ENCODE measurements around the gene STT3A.

DNA sequence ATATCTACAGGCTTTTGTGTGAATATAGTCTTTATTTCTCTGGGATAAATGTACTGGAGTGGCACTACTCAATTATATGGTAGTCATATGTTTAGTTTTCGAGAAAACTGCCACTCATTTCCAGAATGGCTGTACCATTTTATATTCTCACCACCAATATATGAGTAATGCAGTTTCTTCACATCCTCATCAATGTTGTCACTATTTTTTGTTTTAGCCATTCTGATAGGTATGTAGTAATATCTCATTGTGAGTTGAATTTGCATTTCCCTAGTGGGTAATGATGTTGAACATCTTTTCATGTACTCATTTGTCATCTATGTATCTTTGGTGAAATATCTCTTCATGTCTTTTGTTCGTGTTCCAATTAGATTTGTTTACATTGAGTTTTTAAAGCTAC, 70.0 kb downstream of the STT3A start:
- no peak for TF ChIP-seq POLR2AphosphoS5 (IDR thresholded peaks at IDR 0.05)
- TF ChIP-seq, protein P1, sequence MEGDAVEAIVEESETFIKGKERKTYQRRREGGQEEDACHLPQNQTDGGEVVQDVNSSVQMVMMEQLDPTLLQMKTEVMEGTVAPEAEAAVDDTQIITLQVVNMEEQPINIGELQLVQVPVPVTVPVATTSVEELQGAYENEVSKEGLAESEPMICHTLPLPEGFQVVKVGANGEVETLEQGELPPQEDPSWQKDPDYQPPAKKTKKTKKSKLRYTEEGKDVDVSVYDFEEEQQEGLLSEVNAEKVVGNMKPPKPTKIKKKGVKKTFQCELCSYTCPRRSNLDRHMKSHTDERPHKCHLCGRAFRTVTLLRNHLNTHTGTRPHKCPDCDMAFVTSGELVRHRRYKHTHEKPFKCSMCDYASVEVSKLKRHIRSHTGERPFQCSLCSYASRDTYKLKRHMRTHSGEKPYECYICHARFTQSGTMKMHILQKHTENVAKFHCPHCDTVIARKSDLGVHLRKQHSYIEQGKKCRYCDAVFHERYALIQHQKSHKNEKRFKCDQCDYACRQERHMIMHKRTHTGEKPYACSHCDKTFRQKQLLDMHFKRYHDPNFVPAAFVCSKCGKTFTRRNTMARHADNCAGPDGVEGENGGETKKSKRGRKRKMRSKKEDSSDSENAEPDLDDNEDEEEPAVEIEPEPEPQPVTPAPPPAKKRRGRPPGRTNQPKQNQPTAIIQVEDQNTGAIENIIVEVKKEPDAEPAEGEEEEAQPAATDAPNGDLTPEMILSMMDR (IDR thresholded peaks at IDR 0.05; ENCODE audit: poor library complexity, severe bottlenecking): no peak
- TF ChIP-seq, protein P2, sequence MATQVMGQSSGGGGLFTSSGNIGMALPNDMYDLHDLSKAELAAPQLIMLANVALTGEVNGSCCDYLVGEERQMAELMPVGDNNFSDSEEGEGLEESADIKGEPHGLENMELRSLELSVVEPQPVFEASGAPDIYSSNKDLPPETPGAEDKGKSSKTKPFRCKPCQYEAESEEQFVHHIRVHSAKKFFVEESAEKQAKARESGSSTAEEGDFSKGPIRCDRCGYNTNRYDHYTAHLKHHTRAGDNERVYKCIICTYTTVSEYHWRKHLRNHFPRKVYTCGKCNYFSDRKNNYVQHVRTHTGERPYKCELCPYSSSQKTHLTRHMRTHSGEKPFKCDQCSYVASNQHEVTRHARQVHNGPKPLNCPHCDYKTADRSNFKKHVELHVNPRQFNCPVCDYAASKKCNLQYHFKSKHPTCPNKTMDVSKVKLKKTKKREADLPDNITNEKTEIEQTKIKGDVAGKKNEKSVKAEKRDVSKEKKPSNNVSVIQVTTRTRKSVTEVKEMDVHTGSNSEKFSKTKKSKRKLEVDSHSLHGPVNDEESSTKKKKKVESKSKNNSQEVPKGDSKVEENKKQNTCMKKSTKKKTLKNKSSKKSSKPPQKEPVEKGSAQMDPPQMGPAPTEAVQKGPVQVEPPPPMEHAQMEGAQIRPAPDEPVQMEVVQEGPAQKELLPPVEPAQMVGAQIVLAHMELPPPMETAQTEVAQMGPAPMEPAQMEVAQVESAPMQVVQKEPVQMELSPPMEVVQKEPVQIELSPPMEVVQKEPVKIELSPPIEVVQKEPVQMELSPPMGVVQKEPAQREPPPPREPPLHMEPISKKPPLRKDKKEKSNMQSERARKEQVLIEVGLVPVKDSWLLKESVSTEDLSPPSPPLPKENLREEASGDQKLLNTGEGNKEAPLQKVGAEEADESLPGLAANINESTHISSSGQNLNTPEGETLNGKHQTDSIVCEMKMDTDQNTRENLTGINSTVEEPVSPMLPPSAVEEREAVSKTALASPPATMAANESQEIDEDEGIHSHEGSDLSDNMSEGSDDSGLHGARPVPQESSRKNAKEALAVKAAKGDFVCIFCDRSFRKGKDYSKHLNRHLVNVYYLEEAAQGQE (IDR thresholded peaks at IDR 0.05; ENCODE audit: borderline replicate concordance): no peak
- no peak for TF ChIP-seq SMC3 (conservative IDR thresholded peaks at IDR 0.05; ENCODE audit: poor library complexity)
- no peak for TF ChIP-seq EZH2 (IDR thresholded peaks at IDR 0.05; ENCODE audit: borderline replicate concordance, insufficient read depth, low read length, poor library complexity, severe bottlenecking)
